Endodermal cell (in vitro differentiated cells): ENCODE data around the gene TMCC2. TPM values are rescaled to one million over a fixed set of nuclear protein-coding genes. Genes with fewer than 3 reads are reported as not detected.
A peak's percentile ranks its signal among the peaks of the same experiment; 100 is the strongest.
"Not testable (repeated sequence)": the region's sequence is repeated elsewhere in the genome, so short reads cannot be mapped to it uniquely, and the experiment has no call there.

ENCODE experiments used
- DNase-seq: peaks from one replicate; pipeline ENCODE4 v3.0.0-alpha.2; 2017
- H3K27ac ChIP-seq: 2 replicates; pipeline ENCODE4 v1.5.1; 2013; ENCODE audit warnings: mild to moderate bottlenecking, low read depth, low read length, moderate library complexity
- H3K27me3 ChIP-seq: 2 replicates; pipeline ENCODE4 v1.6.1; 2013; ENCODE audit warnings: mild to moderate bottlenecking, low read length, moderate library complexity; ENCODE audit not compliant: insufficient read depth, control insufficient read depth, poor library complexity, severe bottlenecking
- H3K36me3 ChIP-seq: 2 replicates; pipeline ENCODE4 v1.7.0; 2013; ENCODE audit warnings: mild to moderate bottlenecking, low read length, moderate library complexity; ENCODE audit not compliant: control insufficient read depth, insufficient read depth
- H3K4me1 ChIP-seq: one replicate; pipeline ENCODE4 v1.7.0; 2013; ENCODE audit warnings: low read length; ENCODE audit not compliant: control insufficient read depth, insufficient read depth
- H3K4me3 ChIP-seq: 2 replicates; pipeline ENCODE4 v1.5.1; 2013; ENCODE audit warnings: mild to moderate bottlenecking, low read length, moderate library complexity
- H3K9ac ChIP-seq: 2 replicates; pipeline ENCODE4 v1.6.1; 2013; ENCODE audit warnings: mild to moderate bottlenecking, low read length, moderate library complexity; ENCODE audit not compliant: poor library complexity, severe bottlenecking; ENCODE audit errors: extremely low read depth
- H3K9me3 ChIP-seq: 2 replicates; pipeline ENCODE4 v1.6.1; 2013; ENCODE audit warnings: mild to moderate bottlenecking, low read length, moderate library complexity; ENCODE audit not compliant: control insufficient read depth
- H3K27ac Mint-ChIP-seq: 2 replicates; pipeline ENCODE4 v1.8.0; 2020; ENCODE audit warnings: mixed read lengths
- H3K27me3 Mint-ChIP-seq: 2 replicates; pipeline ENCODE4 v1.8.0; 2021; ENCODE audit warnings: mild to moderate bottlenecking, mixed read lengths; ENCODE audit not compliant: insufficient read depth
- H3K36me3 Mint-ChIP-seq: 2 replicates; pipeline ENCODE4 v1.8.0; 2020; ENCODE audit warnings: low read depth, mixed read lengths
- H3K4me1 Mint-ChIP-seq: 2 replicates; pipeline ENCODE4 v1.8.0; 2020; ENCODE audit warnings: mixed read lengths
- H3K4me3 Mint-ChIP-seq: 2 replicates; pipeline ENCODE4 v1.8.0; 2020; ENCODE audit warnings: mild to moderate bottlenecking, moderate library complexity, mixed read lengths
- H3K9me3 Mint-ChIP-seq: 2 replicates; pipeline ENCODE4 v1.8.0; 2020; ENCODE audit warnings: mild to moderate bottlenecking, mixed read lengths
- CTCF ChIP-seq: fragments of 200-600 bp; sonication (generic); conservative IDR thresholded peaks from 2 replicates; pipeline ENCODE4 v1.5.0; 2021; ENCODE audit warnings: antibody characterized with exemption, mild to moderate bottlenecking
- WGBS, 2 experiments: methylation state at CpG; one replicate each; pipeline versions ENCODE4 v1.1.5 to v1.1.7; 2013; ENCODE audit warnings: missing lambda C conversion rate in 2 of 2, mixed read lengths in 1 of 2; ENCODE audit not compliant: insufficient coverage in 1 of 2, insufficient read length in 1 of 2; 5-methylcytosine and 5-hydroxymethylcytosine counted together
- long read RNA-seq, 4 experiments: library from polyadenylated mRNA in 2 of 4; library from RNA in 1 of 4; library from capped mRNA in 1 of 4; stranded (forward) in 3 of 4; unstranded in 1 of 4; transcript quantifications; one replicate each; pipeline ENCODE4 v2.0.0, GENCODE V29; 2020 to 2021; ENCODE audit warnings: inconsistent platforms in 1 of 4
- polyA plus RNA-seq, 2 experiments: library from polyadenylated mRNA; stranded (reverse); fragments of 50-300 nt; gene quantifications; one replicate each; pipeline ENCODE4 v1.2.3, GENCODE V29; 2013
- total RNA-seq, 2 donors: library from RNA; stranded (reverse); fragmentation: NEBNext Ultra II Directional in 1 of 2; extraction: Animal tissue kit (Norgen Biotek cat#: 25700) in 1 of 2; gene quantifications; 2 replicates in 1 of 2; 3 replicates in 1 of 2; pipeline ENCODE4 v1.2.1, GENCODE V29; 2021

Gene TMCC2, protein sequence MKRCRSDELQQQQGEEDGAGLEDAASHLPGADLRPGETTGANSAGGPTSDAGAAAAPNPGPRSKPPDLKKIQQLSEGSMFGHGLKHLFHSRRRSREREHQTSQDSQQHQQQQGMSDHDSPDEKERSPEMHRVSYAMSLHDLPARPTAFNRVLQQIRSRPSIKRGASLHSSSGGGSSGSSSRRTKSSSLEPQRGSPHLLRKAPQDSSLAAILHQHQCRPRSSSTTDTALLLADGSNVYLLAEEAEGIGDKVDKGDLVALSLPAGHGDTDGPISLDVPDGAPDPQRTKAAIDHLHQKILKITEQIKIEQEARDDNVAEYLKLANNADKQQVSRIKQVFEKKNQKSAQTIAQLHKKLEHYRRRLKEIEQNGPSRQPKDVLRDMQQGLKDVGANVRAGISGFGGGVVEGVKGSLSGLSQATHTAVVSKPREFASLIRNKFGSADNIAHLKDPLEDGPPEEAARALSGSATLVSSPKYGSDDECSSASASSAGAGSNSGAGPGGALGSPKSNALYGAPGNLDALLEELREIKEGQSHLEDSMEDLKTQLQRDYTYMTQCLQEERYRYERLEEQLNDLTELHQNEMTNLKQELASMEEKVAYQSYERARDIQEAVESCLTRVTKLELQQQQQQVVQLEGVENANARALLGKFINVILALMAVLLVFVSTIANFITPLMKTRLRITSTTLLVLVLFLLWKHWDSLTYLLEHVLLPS
- total RNA-seq = 1 to 10 TPM; 5.2 to 5.8 TPM
- polyA plus RNA-seq (2013, experiment 1 of 2) = 9.8 TPM
- 7.5 TPM for polyA plus RNA-seq (2013, experiment 2 of 2)
- long read RNA-seq, experiment 1, partial matches to known transcripts = 5 of 7 reads
- long read RNA-seq, experiment 1, other reads (novel, unspliced or antisense) = 2 of 7 reads
- long read RNA-seq, experiment 2, transcript TMCC2-203 (5 exons, 3,738 nt) = major isoform, 12 of 19 reads
- long read RNA-seq, experiment 2, partial matches to known transcripts = 2 of 19 reads
- long read RNA-seq, experiment 2, other reads (novel, unspliced or antisense) = 4 of 19 reads
- long read RNA-seq, experiment 3, partial matches to known transcripts = 3 of 6 reads
- long read RNA-seq, experiment 3, other reads (novel, unspliced or antisense) = 1 of 6 reads
- long read RNA-seq, experiment 4 = 0 reads

GRCh38 chr1:205227584-205228013 lies at the start of gene TMCC2:
Gene TMCC2, plus strand, starts transcription at chr1:205227946. Its CDS starts 619 bp downstream, at chr1:205228565.
- 0% methylated on average over 14 to 44 of the region's 44 CpGs for WGBS, 2 experiments
- H3K27ac ChIP-seq = no peak within 1 kb of the TSS

GRCh38 chr1:205179842-205180241 lies 47.9 kb upstream of the TMCC2 start:
- Histone ChIP-seq H3K27ac (no peak overlapping the region), H3K4me3 (no peak overlapping the region), H3K4me1 (no peaks in the 10 kb centered on the region), H3K27me3 (no peaks in the 10 kb centered on the region), H3K36me3 (peaks cover 16% of the 10 kb centered on the region), H3K9me3 (no peaks in the 10 kb centered on the region), H3K9ac (no peak overlapping the region)
- H3K9me3 Mint-ChIP-seq = no peaks in the 10 kb centered on the region
- no peaks in the 10 kb centered on the region for H3K27me3 Mint-ChIP-seq
- H3K4me3 Mint-ChIP-seq = no peak overlapping the region
- DNase-seq = no peak
- peaks cover 10% of the 10 kb centered on the region for H3K36me3 Mint-ChIP-seq
- TF ChIP-seq CTCF = no peak
- H3K4me1 Mint-ChIP-seq = peaks cover 9% of the 10 kb centered on the region
- WGBS, 2 experiments = 83% methylated on average over 2 of the region's 2 CpGs; no CpG with 5 or more reads in 1 of the 2 experiments
- no peak overlapping the region for H3K27ac Mint-ChIP-seq

More at GRCh38 chr1:205227584-205228013, at the start of gene TMCC2:
- DNase-seq = peak; percentile 98
- Mint-ChIP-seq H3K4me3 (peak within 1 kb of the TSS; percentile 73), H3K27ac (peak within 1 kb of the TSS; percentile 58), H3K9me3 (no peaks in the 10 kb centered on the region), H3K4me1 (peaks cover 13% of the 10 kb centered on the region), H3K36me3 (no peaks in the 10 kb centered on the region), H3K27me3 (peaks cover 22% of the 10 kb centered on the region)
- no peak for TF ChIP-seq CTCF
- H3K9ac ChIP-seq = no peak within 1 kb of the TSS
- peaks cover 3% of the 10 kb centered on the region for H3K4me1 ChIP-seq
- no peaks in the 10 kb centered on the region for H3K36me3 ChIP-seq
- no peaks in the 10 kb centered on the region for H3K9me3 ChIP-seq
- peaks cover 36% of the 10 kb centered on the region for H3K27me3 ChIP-seq
- peak within 1 kb of the TSS; percentile 82 for H3K4me3 ChIP-seq

DNA sequence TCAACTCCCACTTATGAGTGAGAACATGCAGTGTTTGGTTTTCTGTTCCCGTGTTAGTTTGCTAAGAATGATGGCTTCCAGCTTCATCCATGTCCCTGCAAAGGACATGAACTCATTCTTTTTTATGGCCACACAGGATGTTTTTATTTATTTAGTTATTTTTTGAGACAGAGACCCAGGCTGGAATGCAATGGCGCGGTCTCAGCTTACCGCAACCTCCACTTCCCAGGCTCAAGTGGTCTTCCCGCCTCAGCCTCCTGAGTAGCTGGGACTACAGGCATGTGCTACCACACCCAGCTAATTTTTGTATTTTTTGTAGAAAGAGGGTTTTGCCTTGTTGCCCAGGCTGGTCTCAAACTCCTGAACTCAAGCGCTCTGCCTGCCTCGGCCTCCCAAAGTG lies 47.4 kb upstream of the TMCC2 start:
- peaks cover 11% of the 10 kb centered on the region for H3K36me3 Mint-ChIP-seq
- not testable (repeated sequence) for H3K4me1 Mint-ChIP-seq, H3K27ac Mint-ChIP-seq, H3K9ac ChIP-seq, H3K27me3 Mint-ChIP-seq, H3K4me3 ChIP-seq, DNase-seq, H3K9me3 Mint-ChIP-seq, H3K27me3 ChIP-seq, H3K9me3 ChIP-seq, H3K4me1 ChIP-seq, H3K4me3 Mint-ChIP-seq, H3K27ac ChIP-seq
- peaks cover 15% of the 10 kb centered on the region for H3K36me3 ChIP-seq
- 94 to 97% methylated on average over 5 to 6 of the region's 7 CpGs for WGBS, 2 experiments
